Inferior parietal cortex (tissue), 1 donor: ENCODE results near the gene MAP3K3.

ENCODE experiments used
- DNase-seq: peaks from one replicate; pipeline ENCODE4 v3.0.0-alpha.2; 2016; ENCODE audit errors: extremely low spot score

Gene MAP3K3

GRCh38 chr17:63693411-63694113 lies 71.3 kb downstream of the MAP3K3 start:
- no peak for DNase-seq

DNA sequence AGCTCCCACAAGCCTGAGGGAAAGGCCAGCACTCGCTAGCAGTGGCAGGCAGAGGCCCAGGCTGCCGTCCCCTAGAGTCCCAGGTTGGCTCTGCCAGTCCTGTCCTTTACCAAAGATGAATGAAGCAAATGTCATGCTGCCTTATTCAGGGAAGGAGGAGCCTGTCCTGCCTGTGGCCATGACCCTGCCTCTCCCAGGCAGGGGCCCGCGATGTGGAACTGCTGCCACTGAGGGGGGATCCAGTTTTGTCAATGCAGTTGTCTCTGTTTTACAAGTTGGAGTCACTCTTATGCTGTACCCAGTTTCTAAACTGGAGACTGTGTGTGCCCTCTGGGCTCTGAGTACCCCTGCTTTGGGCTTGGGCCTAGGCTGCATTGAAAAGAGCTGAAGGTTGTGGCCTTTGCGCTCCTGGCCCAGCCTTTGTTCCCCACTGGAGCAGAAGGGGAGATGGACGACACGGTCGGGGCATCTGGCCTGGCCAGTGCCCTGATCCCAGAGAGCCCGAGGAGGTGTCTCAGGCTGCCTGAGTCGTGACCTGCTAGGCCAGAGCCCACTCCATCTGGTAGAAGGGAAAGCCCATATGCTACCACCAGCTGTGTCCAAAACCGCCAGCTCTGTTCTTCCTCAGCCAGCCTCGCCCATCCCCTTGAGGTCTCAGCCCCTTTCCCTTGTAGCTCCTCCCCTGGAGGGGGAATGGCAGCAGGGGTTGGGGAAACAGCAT lies 72.2 kb downstream of the MAP3K3 start:
- no peak for DNase-seq

- DNase-seq, result no peak
Observed at GRCh38 chr17:63694950-63695773, 72.9 kb downstream of the MAP3K3 start.

- DNase-seq, result no peak
Observed at GRCh38 chr17:63695889-63696288, 73.7 kb downstream of the MAP3K3 start.

- no peak for DNase-seq
Observed at GRCh38 chr17:63696381-63696961, 74.3 kb downstream of the MAP3K3 start.

- no peak for DNase-seq
Observed at GRCh38 chr17:63697341-63698286, 75.4 kb downstream of the MAP3K3 start.

- DNase-seq, result no peak
Observed at GRCh38 chr17:63698381-63698885, 76.2 kb downstream of the MAP3K3 start.

DNA sequence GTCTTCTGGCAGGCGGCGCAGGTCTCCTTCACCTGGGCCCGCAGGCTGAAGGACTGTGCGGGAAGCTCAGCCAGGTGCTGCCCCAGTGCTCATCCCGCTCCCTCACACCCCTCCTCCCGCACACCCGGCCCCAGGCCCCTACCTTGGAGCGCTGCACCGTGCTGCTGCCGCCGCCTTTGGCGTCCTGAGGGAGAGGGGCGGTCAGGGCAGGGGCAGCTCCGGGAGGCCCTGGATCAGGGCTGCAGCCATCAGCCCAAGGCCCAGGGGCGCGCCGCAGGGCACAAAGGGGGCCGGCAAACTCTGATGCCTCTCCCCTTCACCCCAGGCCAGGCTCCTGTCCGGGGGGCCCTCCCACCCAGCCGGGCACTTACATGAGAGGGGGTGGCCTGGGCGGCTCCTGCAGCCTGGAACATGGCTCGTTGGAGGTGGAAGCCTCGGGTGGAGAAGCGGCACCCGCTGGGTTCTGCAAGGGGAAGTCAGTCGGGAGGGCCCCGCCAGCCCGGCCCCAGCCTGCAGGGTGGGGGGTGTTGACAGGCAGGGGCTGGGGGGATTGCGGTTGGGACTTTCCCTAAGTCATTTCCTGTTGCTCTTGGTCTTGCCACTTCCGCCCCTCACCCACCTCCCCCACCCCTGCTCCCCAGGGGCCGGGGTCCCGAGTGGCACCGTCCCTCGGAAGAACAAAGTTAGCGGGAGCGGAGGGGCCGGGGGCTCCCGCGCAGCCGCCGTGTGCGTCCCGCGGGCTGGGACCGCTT lies 76.8 kb downstream of the MAP3K3 start:
- no peak for DNase-seq

DNA sequence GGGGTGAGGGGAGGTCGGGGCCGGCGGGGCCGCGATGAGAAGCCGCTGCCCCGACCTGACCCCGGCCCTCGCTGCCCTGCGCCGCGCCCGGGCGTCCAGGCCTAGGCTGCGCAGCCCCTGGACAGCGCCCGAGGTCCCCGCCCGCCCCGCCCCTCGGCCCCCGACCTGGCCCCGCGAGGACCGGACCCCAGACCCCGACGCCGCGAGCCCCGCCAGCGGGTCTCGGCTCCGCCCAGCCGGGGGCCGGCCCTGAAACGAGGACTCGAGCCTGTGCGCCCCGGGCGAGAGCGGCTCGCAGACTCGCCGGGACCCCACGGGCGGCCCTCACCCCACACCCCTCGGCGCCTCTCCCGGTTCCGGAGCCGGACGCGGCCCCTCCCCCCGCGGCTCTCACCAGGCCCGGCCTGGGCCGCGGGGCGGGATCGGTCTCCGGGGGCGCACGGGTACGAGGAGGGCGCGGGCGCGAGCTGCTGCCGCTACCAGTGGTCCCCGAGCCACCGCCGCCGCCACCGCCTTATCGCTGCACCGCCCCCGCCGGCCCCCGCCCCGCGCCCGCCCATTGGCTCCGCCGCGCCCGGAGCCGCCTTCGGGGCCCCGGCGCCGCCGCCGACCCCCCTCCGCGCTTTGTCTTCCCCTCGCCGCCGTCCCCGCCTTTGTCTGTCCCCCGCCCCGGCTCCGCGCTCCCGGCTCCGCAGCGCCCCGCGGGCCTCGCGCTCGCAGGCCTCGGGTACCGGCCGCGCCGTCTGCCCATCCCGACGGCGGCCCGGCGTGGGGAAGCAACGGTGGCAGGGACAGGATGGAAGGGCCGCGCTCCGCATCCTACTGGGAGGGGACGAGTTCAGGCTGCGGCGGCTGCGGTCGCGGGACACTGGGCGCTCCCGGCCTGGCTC lies 77.7 kb downstream of the MAP3K3 start, which contains the start of gene LIMD2:
Gene LIMD2 (minus strand): TSS at position 488 of the 890 bp plus-strand sequence. CDS start 827 bp downstream, outside the sequence.
- no peak for DNase-seq

DNA sequence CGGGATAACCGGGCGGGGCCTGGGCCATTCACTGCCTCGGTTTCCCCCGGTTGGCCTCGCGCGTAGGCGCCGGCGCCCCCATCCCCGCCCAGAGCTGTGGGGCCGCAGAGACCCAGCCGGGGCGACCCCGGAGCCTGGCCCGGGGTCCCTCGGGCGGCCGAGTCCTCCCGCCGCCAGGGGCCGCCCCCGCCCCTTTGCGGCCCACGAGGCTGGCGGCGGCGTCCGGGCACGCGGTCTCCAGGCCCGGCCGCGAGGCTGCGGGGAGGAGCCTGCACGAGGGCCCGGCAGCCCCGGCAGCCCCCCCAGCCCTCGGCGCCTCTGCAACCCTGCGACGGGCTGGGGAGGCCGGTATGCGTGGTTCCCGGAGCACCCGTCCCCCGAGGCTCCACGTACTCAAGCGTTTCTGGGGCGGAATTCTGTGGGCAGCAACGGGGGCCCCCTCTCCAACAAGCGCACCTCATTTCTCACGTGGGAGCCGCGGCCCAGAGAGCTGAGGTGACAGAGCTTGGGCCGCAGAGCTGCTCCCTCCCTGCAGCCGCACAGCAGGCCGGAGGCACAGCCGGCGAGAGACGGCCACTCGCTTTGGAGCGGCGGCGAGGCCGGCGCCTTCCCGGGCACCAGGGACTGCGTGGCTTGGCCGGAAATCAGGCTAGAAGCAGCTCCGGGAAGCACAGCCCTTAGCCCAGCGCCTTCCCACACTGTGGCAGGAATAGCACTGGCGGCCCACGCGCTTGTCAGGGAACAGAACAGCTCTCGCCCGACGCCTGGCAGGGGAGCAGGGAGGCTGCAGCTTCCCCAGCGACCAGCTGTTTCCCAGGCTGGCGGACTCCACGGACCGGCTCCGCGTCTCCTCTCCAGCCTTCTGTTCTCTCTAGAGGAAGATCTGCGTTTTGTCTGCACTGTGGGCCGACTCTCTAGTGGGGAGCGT lies 78.6 kb downstream of the MAP3K3 start:
- DNase-seq, result peak; percentile 58

DNA sequence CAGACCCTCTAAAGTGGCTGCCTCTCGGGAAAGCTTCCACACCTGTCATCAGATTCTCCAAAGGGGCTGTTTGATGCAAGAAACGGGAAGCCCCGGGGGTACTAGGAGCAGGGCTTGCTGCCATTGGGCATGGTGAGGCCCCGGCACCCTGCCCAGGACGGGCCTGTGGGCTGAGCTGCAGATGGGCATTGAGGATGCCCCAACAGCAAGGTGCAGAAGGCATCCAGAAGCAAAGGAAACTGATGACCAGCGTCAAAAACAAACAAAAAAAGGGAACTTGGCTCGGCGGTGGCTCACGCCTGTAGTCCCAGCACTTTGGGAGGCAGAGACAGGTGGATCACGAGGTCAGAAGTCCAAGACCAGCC lies 79.2 kb downstream of the MAP3K3 start:
- DNase-seq, result no peak

DNA sequence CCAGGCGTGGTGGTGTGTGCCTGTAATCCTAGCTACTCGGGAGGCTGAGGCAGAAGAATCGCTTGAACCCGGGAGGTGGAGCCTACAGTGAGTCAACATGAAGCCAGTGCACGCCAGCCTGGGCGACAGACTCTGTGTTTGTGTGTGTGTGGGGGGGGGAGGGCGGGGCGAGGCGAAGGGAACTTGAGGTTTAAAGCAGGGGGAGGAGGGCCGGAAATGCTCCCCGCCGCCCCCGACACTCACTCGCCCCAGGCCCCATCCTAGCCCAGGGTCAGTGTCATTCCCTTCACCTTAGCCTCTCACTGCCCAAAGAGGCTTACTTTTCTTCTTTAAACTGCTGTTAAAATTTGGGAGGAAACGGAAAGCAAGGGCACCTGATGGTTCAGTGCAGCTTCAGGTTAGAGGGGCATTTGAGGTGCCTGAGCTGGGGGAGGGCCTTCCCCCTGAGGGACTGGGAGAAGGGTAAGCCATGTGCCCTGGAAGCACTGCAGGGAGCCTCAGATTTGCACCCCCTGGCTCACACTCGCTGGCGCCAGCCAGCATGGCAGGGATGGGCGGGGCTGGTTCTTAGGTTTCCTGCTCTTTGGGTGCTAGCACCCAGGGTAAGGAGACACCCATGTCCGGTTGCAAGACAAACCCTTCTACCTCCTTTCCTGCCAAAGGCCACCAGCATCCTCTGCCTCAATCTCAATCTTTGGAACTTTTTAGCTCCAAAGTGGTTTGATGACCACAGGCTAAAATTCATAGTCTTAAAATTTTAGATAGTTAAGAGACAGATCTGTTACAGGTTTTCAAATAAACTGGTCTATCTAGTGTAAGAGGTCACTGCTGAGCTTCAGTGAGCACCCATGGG lies 79.9 kb downstream of the MAP3K3 start:
- no peak for DNase-seq

- no peak for DNase-seq
Observed at GRCh38 chr17:63702721-63703015, 80.5 kb downstream of the MAP3K3 start.

DNA sequence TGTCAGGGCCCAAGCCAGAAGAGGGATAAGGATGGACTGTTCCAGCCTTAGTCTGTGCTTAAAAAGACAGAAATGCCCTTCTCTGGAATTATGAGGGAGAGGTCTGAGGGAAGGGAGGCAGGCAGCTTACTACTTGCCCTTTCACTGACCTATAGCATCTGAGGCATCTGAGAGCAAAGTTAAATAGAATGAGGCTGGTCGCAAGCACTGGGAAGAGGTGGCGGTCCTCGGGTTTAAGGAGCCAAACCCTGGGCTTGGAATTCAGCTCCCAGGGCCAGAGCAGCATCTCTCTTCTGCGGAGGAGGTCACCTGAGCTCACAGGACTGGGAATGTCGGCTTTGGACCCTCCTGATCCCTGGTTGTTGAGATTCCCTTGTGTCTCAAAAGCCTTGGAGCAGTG lies 80.8 kb downstream of the MAP3K3 start:
- no peak for DNase-seq

GRCh38 chr17:63703556-63704258 lies 81.5 kb downstream of the MAP3K3 start:
- no peak for DNase-seq

GRCh38 chr17:63704259-63704576 lies 82.0 kb downstream of the MAP3K3 start:
- DNase-seq, result no peak

- DNase-seq, result no peak
Observed at GRCh38 chr17:63704836-63705235, 82.6 kb downstream of the MAP3K3 start.
